H1 (cell line): ENCODE data around the gene PRDM2. TPM values are rescaled to one million over a fixed set of nuclear protein-coding genes. Genes with fewer than 3 reads are reported as not detected.

ENCODE experiments used
- CTCF ChIA-PET: fragments of 300-600 bp; sonication (Branson Sonifier 250); formaldehyde crosslinking; loops from one replicate; lab custom pipeline; 2021; ENCODE audit not compliant: partially characterized antibody; lab: Charles Lee
- POLR2A ChIA-PET: fragments of 300-600 bp; sonication (Branson Sonifier 250); formaldehyde crosslinking; loops from one replicate; lab custom pipeline; 2021; ENCODE audit warnings: inconsistent platforms; ENCODE audit not compliant: partially characterized antibody; lab: Charles Lee
- DNase-seq, 2 experiments: peaks; one replicate each; pipeline versions ENCODE4 v3.0.0 to v3.0.0-alpha.2; 2010 to 2022; ENCODE audit warnings: low spot score in 2 of 2, low read depth in 1 of 2, mixed read lengths in 1 of 2
- FAIRE-seq: peaks from 2 replicates; lab custom pipeline; 2011; peaks lifted over from hg19 to GRCh38; lab: Jason Lieb, UNC
- H2AFZ ChIP-seq: 2 replicates; pipeline ENCODE4 v1.8.1; 2012; ENCODE audit warnings: low read length, inconsistent platforms
- H2AK5ac ChIP-seq: 2 replicates; pipeline ENCODE4 v1.6.1; 2013; ENCODE audit warnings: low read depth, low read length
- H2BK120ac ChIP-seq: replicated peaks from 2 replicates; pipeline ENCODE3; 2013; ENCODE audit warnings: low read depth, low read length, inconsistent platforms
- H2BK12ac ChIP-seq: 2 replicates; pipeline ENCODE4 v1.6.1; 2013; ENCODE audit warnings: low read depth, low read length
- H2BK15ac ChIP-seq: 2 replicates; pipeline ENCODE4 v1.6.1; 2013; ENCODE audit warnings: low read length
- H2BK20ac ChIP-seq: 2 replicates; pipeline ENCODE4 v1.6.1; 2013; ENCODE audit warnings: low read length
- H2BK5ac ChIP-seq: 2 replicates; pipeline ENCODE4 v1.6.1; 2013; ENCODE audit warnings: low read depth, low read length
- H3K14ac ChIP-seq: 2 replicates; pipeline ENCODE4 v1.6.1; 2013; ENCODE audit warnings: inconsistent platforms; ENCODE audit not compliant: insufficient read length
- H3K18ac ChIP-seq: 2 replicates; pipeline ENCODE4 v1.6.1; 2013; ENCODE audit warnings: low read length; ENCODE audit errors: extremely low read depth
- H3K23ac ChIP-seq: 2 replicates; pipeline ENCODE4 v1.6.1; 2013; ENCODE audit warnings: inconsistent platforms; ENCODE audit not compliant: insufficient read length
- H3K23me2 ChIP-seq: 2 replicates; pipeline ENCODE4 v1.6.1; 2013; ENCODE audit warnings: low read depth, low read length
- H3K27ac ChIP-seq: 2 replicates; pipeline ENCODE4 v1.6.1; 2011; ENCODE audit warnings: low read depth, low read length, inconsistent platforms
- H3K27me3 ChIP-seq, 4 experiments: replicated peaks in 1 of 4; 1 replicate in 1 of 4; 2 replicates in 3 of 4; pipeline versions ENCODE4 v1.6.1 to v1.8.1; 2011 to 2013; ENCODE audit warnings: low read length in 3 of 4, mild to moderate bottlenecking in 3 of 4, inconsistent platforms in 2 of 4, mixed read lengths in 2 of 4, moderate library complexity in 1 of 4; ENCODE audit not compliant: control insufficient read depth in 3 of 4, insufficient read depth in 3 of 4; ENCODE audit errors: extremely low read depth in 1 of 4
- H3K36me3 ChIP-seq, 4 experiments: 2 replicates each; pipeline versions ENCODE4 v1.6.1 to v1.8.1; 2011 to 2013; ENCODE audit warnings: mild to moderate bottlenecking in 4 of 4, low read length in 3 of 4, moderate library complexity in 2 of 4, control low read depth in 1 of 4, inconsistent platforms in 1 of 4; ENCODE audit not compliant: insufficient read depth in 4 of 4, control insufficient read depth in 2 of 4
- H3K4ac ChIP-seq: replicated peaks from 2 replicates; pipeline ENCODE3; 2013; ENCODE audit warnings: low read length, low read depth, mixed read lengths, inconsistent platforms; ENCODE audit not compliant: insufficient read length
- H3K4me1 ChIP-seq, 4 experiments: replicated peaks in 1 of 4; 1 replicate in 1 of 4; 2 replicates in 3 of 4; pipeline versions ENCODE4 v1.6.1 to v1.8.1; 2011 to 2013; ENCODE audit warnings: low read length in 3 of 4, inconsistent platforms in 2 of 4, mixed read lengths in 1 of 4; ENCODE audit not compliant: insufficient read depth in 4 of 4, control insufficient read depth in 3 of 4
- H3K4me2 ChIP-seq, 2 experiments: 2 replicates each; pipeline versions ENCODE4 v1.6.1 to v1.8.1; 2011 to 2013; ENCODE audit warnings: low read depth in 2 of 2, low read length in 2 of 2, control low read depth in 1 of 2, inconsistent platforms in 1 of 2, mild to moderate bottlenecking in 1 of 2; ENCODE audit not compliant: insufficient read depth in 1 of 2
- H3K4me3 ChIP-seq, 4 experiments: fragments of 200-600, 300-600 bp in 1 of 4; sonication (generic), shearing (Covaris generic), sonication (Bioruptor Twin) in 1 of 4; 2 replicates each; pipeline versions ENCODE4 v1.5.1 to v1.8.1; 2011 to 2016; ENCODE audit warnings: low read length in 4 of 4, low read depth in 3 of 4, control low read depth in 2 of 4, inconsistent platforms in 2 of 4, mild to moderate bottlenecking in 2 of 4, mixed read lengths in 1 of 4, moderate library complexity in 1 of 4; ENCODE audit not compliant: insufficient read depth in 2 of 4; ENCODE audit errors: extremely low read depth in 1 of 4
- H3K56ac ChIP-seq: replicated peaks from 2 replicates; pipeline ENCODE3; 2013; ENCODE audit warnings: low read depth, mild to moderate bottlenecking, mixed read lengths, low read length, inconsistent platforms; ENCODE audit not compliant: insufficient read length
- H3K79me1 ChIP-seq: 2 replicates; pipeline ENCODE4 v1.6.1; 2013; ENCODE audit warnings: low read depth, low read length, control low read depth
- H3K79me2 ChIP-seq, 2 experiments: 2 replicates each; pipeline versions ENCODE4 v1.6.1 to v1.8.1; 2012 to 2013; ENCODE audit warnings: low read length in 2 of 2, mild to moderate bottlenecking in 2 of 2, inconsistent platforms in 1 of 2; ENCODE audit not compliant: insufficient read depth in 2 of 2, control insufficient read depth in 1 of 2
- H3K9ac ChIP-seq, 4 experiments: replicated peaks in 1 of 4; 1 replicate in 1 of 4; 2 replicates in 3 of 4; pipeline versions ENCODE4 v1.6.1 to v1.8.1; 2011 to 2013; ENCODE audit warnings: low read depth in 3 of 4, low read length in 3 of 4, control low read depth in 2 of 4, mild to moderate bottlenecking in 2 of 4, moderate library complexity in 2 of 4, inconsistent platforms in 1 of 4; ENCODE audit errors: extremely low read depth in 1 of 4
- H3K9me3 ChIP-seq, 2 experiments: 2 replicates each; pipeline versions ENCODE4 v1.6.1 to v1.8.1; 2012 to 2013; ENCODE audit warnings: mild to moderate bottlenecking in 2 of 2, moderate library complexity in 2 of 2, control low read depth in 1 of 2, inconsistent platforms in 1 of 2, low read depth in 1 of 2, low read length in 1 of 2, mixed read lengths in 1 of 2; ENCODE audit not compliant: insufficient read depth in 2 of 2
- H4K20me1 ChIP-seq, 2 experiments: replicated peaks in 1 of 2; 2 replicates each; pipeline versions ENCODE3 to v1.8.1; 2011 to 2013; ENCODE audit warnings: inconsistent platforms in 2 of 2, low read length in 2 of 2, mild to moderate bottlenecking in 1 of 2; ENCODE audit not compliant: insufficient read depth in 2 of 2, control insufficient read depth in 1 of 2
- H4K5ac ChIP-seq: 2 replicates; pipeline ENCODE4 v1.6.1; 2013; ENCODE audit warnings: low read length, low read depth, mixed read lengths, inconsistent platforms; ENCODE audit not compliant: insufficient read length
- H4K8ac ChIP-seq: 2 replicates; pipeline ENCODE4 v1.8.0; 2013; ENCODE audit warnings: mild to moderate bottlenecking, moderate library complexity, low read length, inconsistent platforms; ENCODE audit not compliant: insufficient read depth; ENCODE audit errors: extremely low read depth
- H4K91ac ChIP-seq: replicated peaks from 2 replicates; pipeline ENCODE3; 2013; ENCODE audit warnings: low read length, mixed read lengths, inconsistent platforms; ENCODE audit not compliant: insufficient read length
- CBX5 ChIP-seq: fragments of 300-800, 300-1000 bp; sonication (generic); IDR thresholded peaks from 2 replicates; pipeline ENCODE4 v1.7.1; 2016; ENCODE audit warnings: antibody characterized with exemption, low read length, low read depth
- CREB1 ChIP-seq: IDR thresholded peaks from 2 replicates; pipeline ENCODE4 v1.6.1; 2012; ENCODE audit warnings: inconsistent platforms
- E2F6 ChIP-seq: IDR thresholded peaks from 2 replicates; pipeline ENCODE4 v1.6.1; 2012; ENCODE audit warnings: inconsistent platforms
- HDAC2 ChIP-seq, 2 experiments: fragments of 300-600 bp in 1 of 2; sonication (generic) in 1 of 2; IDR thresholded peaks; 2 replicates each; pipeline ENCODE4 v1.6.1; 2011 to 2012; ENCODE audit warnings: low read depth in 2 of 2, low read length in 2 of 2, mild to moderate bottlenecking in 2 of 2, moderate library complexity in 2 of 2, borderline replicate concordance in 1 of 2, inconsistent platforms in 1 of 2
- NANOG ChIP-seq: IDR thresholded peaks from 2 replicates; pipeline ENCODE4 v1.6.1; 2011; ENCODE audit warnings: low read length, low read depth, mild to moderate bottlenecking, inconsistent platforms; ENCODE audit not compliant: insufficient read depth, poor library complexity, severe bottlenecking
- NRF1 ChIP-seq: IDR thresholded peaks from 2 replicates; pipeline ENCODE4 v1.6.1; 2011; ENCODE audit warnings: mild to moderate bottlenecking, low read depth, low read length, improper control_type of control experiment
- SP1 ChIP-seq: IDR thresholded peaks from 2 replicates; pipeline ENCODE4 v1.6.1; 2011; ENCODE audit warnings: low read depth, low read length
- TBP ChIP-seq: IDR thresholded peaks from 2 replicates; pipeline ENCODE4 v1.6.1; 2011; ENCODE audit warnings: low read depth, low read length, improper control_type of control experiment
- TCF12 ChIP-seq: IDR thresholded peaks from 2 replicates; pipeline ENCODE4 v1.6.1; 2011; ENCODE audit warnings: low read depth, mild to moderate bottlenecking, low read length
- YY1 ChIP-seq: IDR thresholded peaks from 2 replicates; pipeline ENCODE4 v1.6.1; 2011; ENCODE audit warnings: low read depth, mild to moderate bottlenecking, low read length
- ZNF274 ChIP-seq: IDR thresholded peaks from 2 replicates; pipeline ENCODE4 v1.7.0; 2012; ENCODE audit warnings: low read length, borderline replicate concordance; ENCODE audit errors: extremely low read depth
- WGBS, 2 experiments: shearing (Covaris generic) in 1 of 2; methylation state at CpG; one replicate each; pipeline versions ENCODE4 v1.1.6 to v1.1.7; 2013 to 2015; ENCODE audit warnings: low lambda C conversion rate in 2 of 2, mixed read lengths in 2 of 2, inconsistent platforms in 1 of 2, low coverage in 1 of 2, missing lambda C conversion rate in 1 of 2; ENCODE audit not compliant: insufficient replicate concordance in 2 of 2, insufficient coverage in 1 of 2, insufficient read length in 1 of 2; ENCODE audit errors: extremely low coverage in 1 of 2, missing lambda C conversion rate in 1 of 2; 5-methylcytosine and 5-hydroxymethylcytosine counted together
- polyA plus RNA-seq, 7 experiments: library from polyadenylated mRNA; depleted of rRNA in 3 of 7; stranded (reverse) in 5 of 7; unstranded in 2 of 7; fragments of >200 nt in 5 of 7; fragments of 200-250 nt in 2 of 7; gene quantifications; 1 replicate in 5 of 7; 2 replicates in 1 of 7; 4 replicates in 1 of 7; pipeline versions ENCODE4 v1.2.1 to v1.2.3, GENCODE V29; 2011 to 2013; ENCODE audit warnings: missing spikeins in 2 of 7, mixed read lengths in 2 of 7
- total RNA-seq: library from RNA; stranded (reverse); fragmentation: NEBNext Ultra II Directional; extraction: Animal tissue kit (Norgen Biotek cat#: 25700); gene quantifications from 2 replicates; pipeline ENCODE4 v1.2.1, GENCODE V29; 2021
- TF ChIP-seq, protein P1 (sequence below): IDR thresholded peaks from 2 replicates; pipeline ENCODE4 v1.6.1; 2012; ENCODE audit warnings: inconsistent platforms
- TF ChIP-seq, protein P2 (sequence below): IDR thresholded peaks from 2 replicates; pipeline ENCODE4 v1.6.1; 2011; ENCODE audit warnings: low read length, improper control_type of control experiment

PRDM2 gene
- total and polyA plus RNA-seq, 2 of the 8 experiments (the other 6 are each of a cell fraction or from before 2014, with no cell fraction given), result 5.8 to 21.2 TPM

DNA sequence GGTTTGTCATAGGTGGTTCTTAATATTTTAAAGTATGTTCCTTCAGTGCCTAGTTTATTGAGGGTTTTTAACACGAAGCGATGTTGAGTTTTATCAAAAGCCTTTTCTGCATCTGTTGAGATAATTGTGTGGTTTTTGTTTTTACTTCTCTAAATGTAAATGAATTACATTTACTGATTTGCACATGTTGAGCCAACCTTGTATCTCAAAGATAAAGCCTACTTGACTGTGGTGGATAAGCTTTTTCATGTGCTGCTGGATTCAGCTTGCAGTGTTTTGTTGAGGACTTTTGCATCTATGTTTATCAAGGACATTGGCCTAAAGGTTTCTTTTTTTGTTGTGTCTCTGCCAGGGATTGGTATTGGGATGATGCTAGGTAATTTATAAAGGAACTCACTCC is 142.5 kb downstream of the PRDM2 start:
- 89% methylated on average over 2 of the region's 2 CpGs; no CpG with 5 or more reads in 1 of the 2 experiments for WGBS, 2 experiments
- Histone ChIP-seq H2BK120ac (no peak overlapping the region), H2BK20ac (no peak overlapping the region), H3K36me3 (no peaks in the 10 kb centered on the region), H3K27me3 (no peaks in the 10 kb centered on the region; a peak in 3 of 7 replicates), H3K18ac (no peak overlapping the region), H3K4me2 (no peak overlapping the region), H2BK15ac (no peak overlapping the region), H3K14ac (no peak overlapping the region), H3K9ac (no peak overlapping the region), H3K23ac (no peak overlapping the region), H2BK5ac (no peak overlapping the region), H2AFZ (no peak overlapping the region), H3K56ac (no peak overlapping the region), H3K4me1 (no peaks in the 10 kb centered on the region), H2BK12ac (no peak overlapping the region), H3K23me2 (no peaks in the 10 kb centered on the region), H4K91ac (no peak overlapping the region), H4K5ac (no peak overlapping the region), H3K9me3 (0 out of 4 replicates have a peak, but pooled peaks cover 0 to 8% of the 10 kb centered on the region in 2 experiments), H3K79me2 (no peaks in the 10 kb centered on the region), H3K27ac (no peak overlapping the region), H3K4ac (no peak overlapping the region), H4K8ac (no peak overlapping the region), H3K79me1 (no peaks in the 10 kb centered on the region), H3K4me3 (no peak overlapping the region), H2AK5ac (no peak overlapping the region), H4K20me1 (no peaks in the 10 kb centered on the region)
- no peak for FAIRE-seq
- DNase-seq, result no peak
- ChIA-PET CTCF (no interaction called here), POLR2A (no interaction called here)
- no peak for TF ChIP-seq TCF12
- TF ChIP-seq ZNF274, result no peak
- no peak for TF ChIP-seq YY1
- no peak for TF ChIP-seq E2F6
- TF ChIP-seq HDAC2 (IDR thresholded peaks at IDR 0.05; ENCODE audit: borderline replicate concordance in 1 of 2, low read depth in 2 of 2, low read length in 2 of 2), result no peak
- TF ChIP-seq, protein P1, sequence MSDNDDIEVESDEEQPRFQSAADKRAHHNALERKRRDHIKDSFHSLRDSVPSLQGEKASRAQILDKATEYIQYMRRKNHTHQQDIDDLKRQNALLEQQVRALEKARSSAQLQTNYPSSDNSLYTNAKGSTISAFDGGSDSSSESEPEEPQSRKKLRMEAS, result no peak
- no peak for TF ChIP-seq CREB1
- no peak for TF ChIP-seq SP1
- no peak for TF ChIP-seq CBX5
- TF ChIP-seq NRF1, result no peak
- no peak for TF ChIP-seq NANOG
- TF ChIP-seq, protein P2, sequence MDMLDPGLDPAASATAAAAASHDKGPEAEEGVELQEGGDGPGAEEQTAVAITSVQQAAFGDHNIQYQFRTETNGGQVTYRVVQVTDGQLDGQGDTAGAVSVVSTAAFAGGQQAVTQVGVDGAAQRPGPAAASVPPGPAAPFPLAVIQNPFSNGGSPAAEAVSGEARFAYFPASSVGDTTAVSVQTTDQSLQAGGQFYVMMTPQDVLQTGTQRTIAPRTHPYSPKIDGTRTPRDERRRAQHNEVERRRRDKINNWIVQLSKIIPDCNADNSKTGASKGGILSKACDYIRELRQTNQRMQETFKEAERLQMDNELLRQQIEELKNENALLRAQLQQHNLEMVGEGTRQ, result no peak
- no peak for TF ChIP-seq TBP
